ENCODE data around the gene FIZ1.

FIZ1 gene

DNA sequence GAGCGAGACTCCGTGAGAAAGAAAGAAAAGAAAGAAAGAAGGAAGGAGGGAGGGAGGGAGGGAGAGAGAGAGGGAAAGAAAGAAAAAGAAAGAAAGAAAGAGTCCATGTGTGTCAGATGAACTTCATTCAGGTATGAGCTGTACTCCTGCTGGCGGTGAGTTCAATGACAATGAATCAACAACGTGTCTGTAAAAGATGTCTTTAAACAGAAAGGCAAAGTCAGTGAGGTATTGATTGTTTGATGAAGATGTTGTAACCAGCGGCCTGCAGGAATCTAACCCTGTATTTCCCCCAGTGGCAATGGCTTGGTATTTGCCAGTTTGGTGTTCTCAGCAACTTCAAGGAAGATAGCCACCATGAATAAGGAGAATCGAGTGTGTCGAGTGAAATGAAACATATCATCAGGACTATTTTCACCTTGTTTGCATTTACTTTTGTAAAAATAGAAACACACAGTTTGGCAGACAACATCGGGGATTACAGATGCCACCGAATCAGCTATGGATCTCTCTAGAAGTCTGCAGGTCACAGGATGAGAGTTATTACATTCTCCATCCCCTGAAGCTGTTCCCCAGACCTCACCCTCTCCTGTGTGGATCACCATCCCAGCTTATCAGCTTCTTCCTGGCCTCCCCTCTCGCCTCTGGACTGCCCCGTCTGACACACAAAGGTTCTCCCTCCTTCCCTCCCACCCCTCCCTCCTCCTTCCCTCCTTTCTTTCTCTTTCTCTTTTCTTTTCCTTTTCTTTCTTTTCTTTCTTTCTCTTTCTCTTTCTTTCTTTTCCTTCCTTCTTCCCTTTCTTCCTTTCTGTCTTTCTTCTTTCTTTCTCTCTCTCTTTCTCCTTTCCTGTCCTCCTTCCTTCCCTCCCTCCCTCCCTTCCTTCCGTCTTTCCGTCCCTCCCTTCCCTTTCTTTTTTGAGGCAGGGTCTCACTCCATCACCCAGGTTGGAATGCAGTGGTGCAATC lies 45.8 kb downstream of the FIZ1 start:
- DNase-seq (ENCODE audit: insufficient read length) (no peak), FAIRE-seq (no peak)
- TF ChIP-seq TAF1 (IDR thresholded peaks at IDR 0.05; ENCODE audit: borderline replicate concordance, low read depth, low read length), result no peak
- no peak for TF ChIP-seq POLR2AphosphoS5 (IDR thresholded peaks at IDR 0.05; ENCODE audit: low read depth, low read length)
- TF ChIP-seq POLR2A (IDR thresholded peaks at IDR 0.05; ENCODE audit: low read depth, low read length), result no peak

GRCh38 chr19:55552620-55553019 lies 46.7 kb downstream of the FIZ1 start:
- DNase-seq (ENCODE audit: insufficient read length) (no peak), FAIRE-seq (no peak)
- TF ChIP-seq POLR2AphosphoS5 (IDR thresholded peaks at IDR 0.05; ENCODE audit: low read depth, low read length), result no peak
- no peak for TF ChIP-seq POLR2A (IDR thresholded peaks at IDR 0.05; ENCODE audit: low read depth, low read length)

GRCh38 chr19:55552206-55552605 lies 47.1 kb downstream of the FIZ1 start:
- no peak for DNase-seq (ENCODE audit: insufficient read length)
- TF ChIP-seq POLR2A (IDR thresholded peaks at IDR 0.05; ENCODE audit: low read depth, low read length) (no peak), POLR2AphosphoS5 (IDR thresholded peaks at IDR 0.05; ENCODE audit: low read depth, low read length) (no peak), TAF1 (IDR thresholded peaks at IDR 0.05; ENCODE audit: borderline replicate concordance, low read depth, low read length) (no peak)
- no peak for FAIRE-seq

GRCh38 chr19:55550321-55550650 lies 49.0 kb downstream of the FIZ1 start:
- no peak for DNase-seq (ENCODE audit: insufficient read length)
- TF ChIP-seq POLR2A (IDR thresholded peaks at IDR 0.05; ENCODE audit: low read depth, low read length), result no peak
- no peak for FAIRE-seq

DNA sequence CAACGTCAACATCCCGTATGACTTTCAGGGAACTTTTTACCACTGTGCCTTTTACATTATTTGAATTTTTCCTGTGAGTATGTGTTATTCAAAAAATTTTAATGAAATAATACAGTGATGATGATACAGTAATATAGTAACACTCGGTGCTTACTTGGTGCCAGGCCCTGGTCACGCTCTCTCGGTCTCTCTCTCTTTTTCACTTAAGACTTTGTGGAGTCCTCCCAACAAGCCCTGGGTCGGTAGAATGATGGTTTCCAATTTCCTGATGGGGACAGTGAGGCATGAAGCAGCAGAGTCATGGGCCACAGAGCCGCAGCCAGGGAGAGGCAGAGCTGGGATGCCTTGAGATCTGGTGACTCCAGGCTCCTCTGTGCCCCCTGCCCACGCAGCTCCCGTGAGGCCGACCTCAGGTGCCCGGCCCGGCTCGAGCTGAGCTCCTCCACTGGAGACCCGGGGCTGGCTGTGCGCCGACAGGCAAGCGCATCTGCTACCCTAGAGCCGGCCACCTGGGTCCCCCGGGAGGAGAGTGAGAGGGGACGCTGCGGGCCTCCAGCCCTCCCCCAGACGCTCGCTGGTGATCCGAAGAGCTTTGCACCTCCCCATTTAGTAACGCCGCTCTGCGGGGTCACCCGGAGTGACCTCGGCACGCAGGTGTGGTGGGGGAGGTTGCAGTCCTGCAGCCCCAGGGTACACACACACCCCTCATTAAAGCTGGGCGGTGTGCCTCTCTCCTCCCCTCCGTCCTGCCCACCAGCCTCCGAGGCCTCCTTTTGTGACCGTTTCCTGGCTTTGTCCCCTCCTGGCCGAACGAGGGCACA lies 49.6 kb downstream of the FIZ1 start:
- FAIRE-seq (no peak), DNase-seq (ENCODE audit: insufficient read length) (no peak)
- no peak for TF ChIP-seq POLR2A (IDR thresholded peaks at IDR 0.05; ENCODE audit: low read depth, low read length)
- TF ChIP-seq TAF1 (IDR thresholded peaks at IDR 0.05; ENCODE audit: borderline replicate concordance, low read depth, low read length), result no peak
- no peak for TF ChIP-seq POLR2AphosphoS5 (IDR thresholded peaks at IDR 0.05; ENCODE audit: low read depth, low read length)

DNA sequence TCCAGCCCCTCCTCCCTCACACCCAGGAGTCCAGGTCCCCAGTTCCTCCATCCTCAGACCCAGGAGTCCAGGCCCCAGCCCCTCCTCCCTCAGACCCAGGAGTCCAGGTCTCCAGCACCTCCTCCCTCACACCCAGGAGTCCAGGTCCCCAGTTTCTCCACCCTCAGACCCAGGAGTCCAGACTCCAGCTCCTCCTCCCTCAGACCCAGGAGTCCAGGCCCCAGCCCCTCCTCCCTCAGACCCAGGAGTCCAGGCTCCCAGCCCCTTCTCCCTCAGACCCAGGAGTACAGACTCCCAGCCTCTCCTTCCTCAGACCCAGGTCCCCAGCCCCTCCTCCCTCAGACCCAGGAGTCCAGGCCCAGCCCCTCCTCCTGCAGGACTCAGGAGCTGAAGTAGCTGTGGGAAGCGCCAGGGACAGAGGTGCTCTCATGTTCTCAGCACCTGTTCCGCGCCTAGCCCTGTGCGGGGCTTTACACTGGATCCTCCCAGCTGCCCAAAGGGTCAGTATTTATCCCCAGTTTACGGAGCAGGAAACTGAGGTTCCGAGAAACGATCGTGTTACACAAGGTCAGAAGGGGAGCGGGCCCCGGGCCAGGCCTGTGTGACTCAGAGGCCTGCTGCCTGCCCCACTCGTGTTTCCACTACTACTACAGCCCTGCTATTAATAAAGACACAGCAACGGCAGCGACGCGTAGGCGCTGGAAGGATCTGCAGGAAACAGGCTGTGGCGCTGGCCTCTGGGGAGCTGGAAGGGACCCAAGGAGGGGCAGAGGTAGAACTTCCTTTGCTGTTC lies 52.3 kb downstream of the FIZ1 start:
- FAIRE-seq, result no peak
- TF ChIP-seq TAF1 (IDR thresholded peaks at IDR 0.05; ENCODE audit: borderline replicate concordance, low read depth, low read length), result no peak
- no peak for TF ChIP-seq POLR2A (IDR thresholded peaks at IDR 0.05; ENCODE audit: low read depth, low read length)
- TF ChIP-seq POLR2AphosphoS5 (IDR thresholded peaks at IDR 0.05; ENCODE audit: low read depth, low read length), result no peak
- DNase-seq (ENCODE audit: insufficient read length), result no peak

DNA sequence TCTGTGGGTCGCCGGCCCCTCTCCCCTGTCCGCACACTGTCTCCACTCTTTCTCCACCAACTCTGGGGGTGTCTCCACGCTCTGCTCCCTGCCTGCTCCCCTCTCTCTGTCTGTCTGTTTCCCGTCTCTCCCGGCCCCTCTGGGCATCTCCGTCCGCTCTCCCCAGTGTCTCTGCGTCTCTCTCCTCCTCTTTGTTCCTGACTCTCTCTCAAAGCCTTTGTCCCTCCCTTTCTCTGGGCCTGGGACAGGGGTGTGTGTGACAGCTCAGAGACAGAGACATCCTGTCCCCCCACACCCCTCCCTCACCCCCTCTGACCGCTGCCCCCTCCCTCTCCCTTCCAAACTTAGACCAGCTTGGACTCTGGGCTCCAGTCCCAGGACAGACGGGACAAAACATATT lies 53.3 kb downstream of the FIZ1 start:
- TF ChIP-seq POLR2AphosphoS5 (IDR thresholded peaks at IDR 0.05; ENCODE audit: low read depth, low read length) (no peak), POLR2A (IDR thresholded peaks at IDR 0.05; ENCODE audit: low read depth, low read length) (no peak), TAF1 (IDR thresholded peaks at IDR 0.05; ENCODE audit: borderline replicate concordance, low read depth, low read length) (no peak)
- FAIRE-seq (no peak), DNase-seq (ENCODE audit: insufficient read length) (no peak)

DNA sequence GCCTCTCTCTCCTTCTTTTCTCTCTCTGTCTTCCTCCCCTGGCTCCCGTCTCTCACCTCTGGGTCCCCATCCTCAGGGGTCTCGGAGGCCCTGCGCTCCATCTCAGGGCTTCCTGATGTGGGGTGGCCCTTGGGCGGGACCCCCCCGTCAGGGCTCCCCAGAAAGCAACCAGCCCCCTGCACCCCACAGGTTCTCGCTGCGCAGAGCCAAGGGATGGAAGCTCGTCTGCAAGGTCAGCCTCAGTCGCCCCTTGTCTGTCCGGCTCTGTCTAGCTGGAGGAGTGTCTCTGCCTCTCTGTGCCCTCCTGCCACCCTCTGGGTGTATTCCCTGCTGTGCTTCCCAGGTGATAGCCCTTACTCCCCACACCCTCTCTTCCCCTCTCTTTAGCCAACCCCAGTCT lies 53.9 kb downstream of the FIZ1 start, which contains the start of gene SBK3:
TSS of gene SBK3 (minus strand) at position 101 of the 400 bp plus-strand sequence. CDS start at position 101, 0 bp downstream.
- TF ChIP-seq TAF1 (IDR thresholded peaks at IDR 0.05; ENCODE audit: borderline replicate concordance, low read depth, low read length) (no peak), POLR2AphosphoS5 (IDR thresholded peaks at IDR 0.05; ENCODE audit: low read depth, low read length) (no peak), POLR2A (IDR thresholded peaks at IDR 0.05; ENCODE audit: low read depth, low read length) (no peak)
- DNase-seq (ENCODE audit: insufficient read length), result no peak
- no peak for FAIRE-seq

GRCh38 chr19:55544776-55545439 lies 54.4 kb downstream of the FIZ1 start:
- FAIRE-seq, result no peak
- no peak for TF ChIP-seq TAF1 (IDR thresholded peaks at IDR 0.05; ENCODE audit: borderline replicate concordance, low read depth, low read length)
- TF ChIP-seq POLR2AphosphoS5 (IDR thresholded peaks at IDR 0.05; ENCODE audit: low read depth, low read length), result no peak
- TF ChIP-seq POLR2A (IDR thresholded peaks at IDR 0.05; ENCODE audit: low read depth, low read length), result no peak
- DNase-seq (ENCODE audit: insufficient read length), result no peak

GRCh38 chr19:55544014-55544413 lies 55.3 kb downstream of the FIZ1 start:
- FAIRE-seq (no peak), DNase-seq (ENCODE audit: insufficient read length) (no peak)
- no peak for TF ChIP-seq TAF1 (IDR thresholded peaks at IDR 0.05; ENCODE audit: borderline replicate concordance, low read depth, low read length)
- no peak for TF ChIP-seq POLR2AphosphoS5 (IDR thresholded peaks at IDR 0.05; ENCODE audit: low read depth, low read length)
- no peak for TF ChIP-seq POLR2A (IDR thresholded peaks at IDR 0.05; ENCODE audit: low read depth, low read length)

DNA sequence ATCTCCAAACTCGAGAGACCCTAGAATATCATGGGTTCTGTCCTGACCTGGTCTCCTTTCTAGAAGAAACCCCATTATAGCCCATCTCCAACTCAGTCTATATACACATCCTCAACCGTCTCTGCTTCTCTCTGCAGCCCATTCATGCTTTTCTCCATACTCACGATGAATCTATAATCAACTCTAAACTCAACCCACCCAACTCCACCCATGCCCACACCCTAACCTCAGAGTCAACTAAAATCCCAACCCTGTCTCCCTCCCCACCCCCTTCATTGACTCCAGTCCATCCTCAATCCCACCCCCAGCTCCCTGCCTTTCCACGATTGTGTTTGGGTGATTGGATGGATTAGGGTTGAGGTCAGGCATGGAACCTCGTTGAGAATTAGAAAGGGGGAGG lies 55.8 kb downstream of the FIZ1 start:
- FAIRE-seq (no peak), DNase-seq (ENCODE audit: insufficient read length) (no peak)
- no peak for TF ChIP-seq POLR2A (IDR thresholded peaks at IDR 0.05; ENCODE audit: low read depth, low read length)
- TF ChIP-seq POLR2AphosphoS5 (IDR thresholded peaks at IDR 0.05; ENCODE audit: low read depth, low read length), result no peak
- no peak for TF ChIP-seq TAF1 (IDR thresholded peaks at IDR 0.05; ENCODE audit: borderline replicate concordance, low read depth, low read length)
